HG03280 (cell line): Measurements from ENCODE around the gene TCERG1.

Experiments
- ATAC-seq: cut with Tn5 transposase; IDR thresholded peaks from one replicate; pipeline ENCODE4 v1.9.1; 2021; ENCODE audit warnings: mild to moderate bottlenecking, moderate library complexity; ENCODE audit not compliant: unreplicated experiment

TCERG1 gene

GRCh38 chr5:146451411-146451810, 4.3 kb downstream of the TCERG1 start:
- no peak for ATAC-seq

- no peak for ATAC-seq
These were observed 10.3 kb downstream of the TCERG1 start for GRCh38 chr5:146457431-146457830.

- no peak for ATAC-seq
These were observed 11.8 kb downstream of the TCERG1 start for GRCh38 chr5:146458894-146459293.

- ATAC-seq, result no peak
These were observed 14.2 kb downstream of the TCERG1 start for GRCh38 chr5:146461319-146461718.

- no peak for ATAC-seq
These were observed 16.3 kb downstream of the TCERG1 start for GRCh38 chr5:146463446-146463845.

GRCh38 chr5:146466521-146467349, 19.6 kb downstream of the TCERG1 start:
- ATAC-seq, result no peak

GRCh38 chr5:146467760-146468159, 20.6 kb downstream of the TCERG1 start:
- no peak for ATAC-seq

- no peak for ATAC-seq
These were observed 26.9 kb downstream of the TCERG1 start for GRCh38 chr5:146474065-146474464.

- ATAC-seq, result no peak
These were observed 28.2 kb downstream of the TCERG1 start for GRCh38 chr5:146475190-146475780.

- ATAC-seq, result no peak
These were observed 28.8 kb downstream of the TCERG1 start for GRCh38 chr5:146475906-146476305.

- no peak for ATAC-seq
These were observed 35.6 kb downstream of the TCERG1 start for GRCh38 chr5:146482775-146483174.

GRCh38 chr5:146484714-146485391, 37.7 kb downstream of the TCERG1 start:
- ATAC-seq, result no peak

GRCh38 chr5:146490089-146490843, 43.1 kb downstream of the TCERG1 start:
- no peak for ATAC-seq

- ATAC-seq, result no peak
These were observed 47.5 kb downstream of the TCERG1 start for GRCh38 chr5:146494656-146495055.

GRCh38 chr5:146499680-146500079, 52.5 kb downstream of the TCERG1 start:
- no peak for ATAC-seq

GRCh38 chr5:146507428-146507827, 60.3 kb downstream of the TCERG1 start:
- no peak for ATAC-seq

- no peak for ATAC-seq
These were observed 63.5 kb downstream of the TCERG1 start for GRCh38 chr5:146510559-146511125.

GRCh38 chr5:146513462-146513861, 66.3 kb downstream of the TCERG1 start:
- no peak for ATAC-seq

- no peak for ATAC-seq
These were observed 67.4 kb downstream of the TCERG1 start for GRCh38 chr5:146514575-146514974.

GRCh38 chr5:146515473-146516150, 68.5 kb downstream of the TCERG1 start:
- ATAC-seq, result no peak
